ENCODE data around the gene STYXL2.

The STYXL2 gene

DNA sequence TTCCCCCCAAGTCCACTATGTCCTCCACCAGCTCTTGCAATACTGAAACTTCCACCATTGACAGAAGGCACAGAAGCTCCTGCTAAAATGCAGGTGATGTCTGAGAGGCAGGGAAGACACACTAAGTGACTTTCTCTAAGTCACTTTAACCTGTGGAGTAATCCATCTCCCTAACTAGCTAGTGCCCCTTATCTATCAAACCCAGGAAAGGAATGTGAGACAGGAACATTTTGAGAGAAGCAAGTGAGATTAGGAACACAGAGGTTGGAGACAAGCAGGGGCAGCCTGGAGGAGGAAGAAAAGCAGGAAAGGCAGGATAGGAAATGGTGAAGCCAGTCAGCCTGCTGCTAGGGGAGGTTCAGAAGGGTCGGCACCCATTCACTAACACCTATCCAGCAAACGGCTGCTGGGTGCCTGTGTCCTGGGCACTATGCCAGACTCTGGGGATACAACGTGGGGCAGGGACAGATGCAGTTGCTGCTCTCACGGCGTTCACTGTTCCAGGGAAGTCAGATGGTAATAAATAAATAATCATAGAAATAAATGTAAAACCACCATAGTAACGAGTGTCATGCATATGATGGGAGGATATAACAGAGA is 10.7 kb upstream of the STYXL2 start:
- peaks cover 3% of the 10 kb centered on the region for H3K4me1 ChIP-seq (ENCODE audit: control insufficient read depth, insufficient read depth, low read length)
- H3K9ac ChIP-seq (ENCODE audit: low read depth, low read length): no peak overlapping the region
- H3K36me3 ChIP-seq (ENCODE audit: control insufficient read depth, insufficient read depth, low read length): no peaks in the 10 kb centered on the region
- no peaks in the 10 kb centered on the region for H3K9me3 ChIP-seq (ENCODE audit: control insufficient read depth, insufficient read depth, low read length)
- no peaks in the 10 kb centered on the region for H3K27me3 ChIP-seq (ENCODE audit: control insufficient read depth, insufficient read depth, low read length)
- no peak overlapping the region for H3K4me3 ChIP-seq (ENCODE audit: low read depth, low read length)

DNA sequence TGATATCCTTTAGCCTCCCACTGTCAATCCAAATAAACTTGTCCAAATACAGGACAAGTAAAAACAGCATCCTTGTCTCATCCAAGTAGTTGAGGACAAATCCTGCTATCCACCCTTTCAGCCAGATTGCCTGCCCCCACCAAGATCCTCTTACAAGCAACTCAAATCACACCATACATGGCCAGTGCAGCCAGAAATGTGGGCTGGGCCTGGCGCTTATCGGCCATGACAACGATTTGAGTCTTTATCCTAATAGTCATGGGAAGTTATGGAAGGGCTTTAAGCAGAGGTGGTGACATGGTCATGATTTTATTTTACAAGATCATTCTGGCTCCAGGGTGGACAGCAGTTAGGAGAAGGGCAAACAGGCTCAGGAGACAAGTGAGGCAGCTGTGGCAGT is 10.0 kb upstream of the STYXL2 start:
- H3K27me3 ChIP-seq (ENCODE audit: control insufficient read depth, insufficient read depth, low read length): no peaks in the 10 kb centered on the region
- no peaks in the 10 kb centered on the region for H3K9me3 ChIP-seq (ENCODE audit: control insufficient read depth, insufficient read depth, low read length)
- H3K4me3 ChIP-seq (ENCODE audit: low read depth, low read length): no peak overlapping the region

DNA sequence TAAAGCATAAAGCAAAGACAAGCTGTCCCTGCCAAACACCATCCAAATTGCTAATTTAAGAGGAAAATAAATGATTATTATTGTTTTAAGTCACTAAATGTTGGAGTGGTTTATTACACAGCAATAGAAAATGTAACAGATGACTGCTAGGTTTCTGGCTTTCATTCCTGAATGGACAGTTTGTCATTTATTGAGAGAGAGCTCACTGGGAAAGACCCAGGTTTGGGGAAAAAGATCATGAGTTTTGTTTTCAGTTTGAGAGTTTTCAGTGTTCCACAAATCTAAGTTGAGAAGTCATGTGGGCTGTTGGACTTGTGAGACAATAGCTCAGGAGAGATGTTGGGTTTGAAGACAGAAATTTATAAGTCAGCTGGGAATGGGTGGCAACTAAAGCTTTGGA is 9.1 kb upstream of the STYXL2 start:
- Histone ChIP-seq H3K9me3 (ENCODE audit: control insufficient read depth, insufficient read depth, low read length) (no peaks in the 10 kb centered on the region), H3K36me3 (ENCODE audit: control insufficient read depth, insufficient read depth, low read length) (no peaks in the 10 kb centered on the region), H3K4me1 (ENCODE audit: control insufficient read depth, insufficient read depth, low read length) (peaks cover 3% of the 10 kb centered on the region), H3K9ac (ENCODE audit: low read depth, low read length) (no peak overlapping the region), H3K27me3 (ENCODE audit: control insufficient read depth, insufficient read depth, low read length) (no peaks in the 10 kb centered on the region), H3K4me3 (ENCODE audit: low read depth, low read length) (no peak overlapping the region)

More for the DNA sequence above, 10.0 kb upstream of the STYXL2 start:
- Histone ChIP-seq H3K9ac (ENCODE audit: low read depth, low read length) (no peak overlapping the region), H3K4me1 (ENCODE audit: control insufficient read depth, insufficient read depth, low read length) (peaks cover 3% of the 10 kb centered on the region), H3K36me3 (ENCODE audit: control insufficient read depth, insufficient read depth, low read length) (no peaks in the 10 kb centered on the region)

DNA sequence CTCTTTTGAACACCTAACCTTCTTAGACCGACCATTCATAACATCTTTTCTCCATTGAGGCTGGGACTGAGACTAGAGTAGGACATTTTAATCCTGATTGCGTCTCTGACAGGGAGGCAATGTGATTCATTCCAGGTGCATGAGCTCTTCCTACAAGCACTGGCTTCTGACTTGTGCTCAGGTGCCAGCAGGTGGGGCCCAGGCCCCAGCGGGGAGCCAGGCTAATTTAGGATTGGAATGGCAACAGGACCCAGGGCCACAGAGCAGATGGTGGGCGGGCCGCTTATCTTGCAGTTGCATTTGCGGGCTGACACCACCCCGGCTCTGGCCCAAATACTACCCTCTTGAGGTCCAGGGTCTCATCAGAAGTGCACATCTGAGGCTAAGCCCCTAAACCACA is 7.8 kb upstream of the STYXL2 start:
- Histone ChIP-seq H3K4me3 (ENCODE audit: low read depth, low read length) (no peak overlapping the region), H3K9ac (ENCODE audit: low read depth, low read length) (no peak overlapping the region), H3K9me3 (ENCODE audit: control insufficient read depth, insufficient read depth, low read length) (no peaks in the 10 kb centered on the region), H3K27me3 (ENCODE audit: control insufficient read depth, insufficient read depth, low read length) (no peaks in the 10 kb centered on the region), H3K4me1 (ENCODE audit: control insufficient read depth, insufficient read depth, low read length) (peaks cover 3% of the 10 kb centered on the region), H3K36me3 (ENCODE audit: control insufficient read depth, insufficient read depth, low read length) (no peaks in the 10 kb centered on the region)

DNA sequence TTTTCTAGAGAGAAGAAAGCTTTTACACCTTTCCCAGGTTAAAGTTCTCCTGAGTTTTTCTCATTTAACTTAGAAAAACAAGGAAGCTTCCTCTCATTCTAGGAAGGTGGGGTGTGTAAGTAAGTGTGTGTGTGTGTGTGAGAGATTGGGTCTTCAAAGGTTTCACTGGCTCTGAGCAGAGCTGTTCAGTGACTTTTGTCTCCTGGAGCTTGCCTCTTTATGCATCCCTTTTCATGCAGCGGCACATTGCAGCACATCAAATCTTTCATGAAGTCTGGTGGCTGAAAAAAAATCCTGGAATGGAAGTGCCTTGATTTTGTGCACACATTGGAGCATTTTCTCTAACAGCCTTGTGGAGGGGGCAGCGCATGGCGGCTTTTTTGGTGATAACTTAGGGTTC is 7.1 kb upstream of the STYXL2 start:
- Histone ChIP-seq H3K36me3 (ENCODE audit: control insufficient read depth, insufficient read depth, low read length) (no peaks in the 10 kb centered on the region), H3K9ac (ENCODE audit: low read depth, low read length) (no peak overlapping the region), H3K27me3 (ENCODE audit: control insufficient read depth, insufficient read depth, low read length) (no peaks in the 10 kb centered on the region), H3K9me3 (ENCODE audit: control insufficient read depth, insufficient read depth, low read length) (no peaks in the 10 kb centered on the region), H3K4me3 (ENCODE audit: low read depth, low read length) (no peak overlapping the region), H3K4me1 (ENCODE audit: control insufficient read depth, insufficient read depth, low read length) (peaks cover 3% of the 10 kb centered on the region)

DNA sequence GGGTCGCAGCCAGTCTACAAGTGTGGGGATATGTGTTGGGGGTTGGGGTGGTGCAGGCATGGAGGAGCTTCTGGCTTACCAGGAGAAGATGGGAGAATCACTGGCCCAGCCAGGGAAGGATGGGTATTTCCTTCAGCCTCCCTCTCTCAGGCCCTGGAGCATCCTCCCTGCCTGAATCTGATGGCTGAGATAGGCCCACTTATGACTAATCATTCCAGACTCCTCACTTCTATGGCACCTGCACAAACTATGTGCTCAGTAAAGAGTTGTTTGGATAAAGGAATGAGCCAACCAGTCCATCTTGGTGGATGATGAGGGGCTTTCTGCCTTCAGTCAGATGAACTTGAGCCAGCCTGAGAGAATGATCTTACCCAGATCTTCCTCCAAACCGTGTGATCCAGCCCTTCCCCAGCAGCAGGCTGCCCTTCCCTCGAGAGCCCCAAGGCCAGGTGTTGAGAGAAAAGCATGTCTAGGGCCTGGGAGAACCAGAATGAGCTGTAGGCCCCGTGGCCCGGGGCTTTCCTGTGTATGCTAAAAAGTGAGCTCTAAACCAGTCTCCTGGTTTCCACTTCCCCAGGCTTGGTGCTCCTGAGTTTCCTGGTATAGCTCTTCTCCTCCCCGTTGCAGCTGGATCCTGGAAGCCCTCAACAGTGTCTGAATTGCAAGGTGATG is 5.0 kb upstream of the STYXL2 start:
- Histone ChIP-seq H3K27me3 (ENCODE audit: control insufficient read depth, insufficient read depth, low read length) (no peaks in the 10 kb centered on the region), H3K9me3 (ENCODE audit: control insufficient read depth, insufficient read depth, low read length) (no peaks in the 10 kb centered on the region), H3K9ac (ENCODE audit: low read depth, low read length) (no peak overlapping the region), H3K36me3 (ENCODE audit: control insufficient read depth, insufficient read depth, low read length) (no peaks in the 10 kb centered on the region), H3K4me1 (ENCODE audit: control insufficient read depth, insufficient read depth, low read length) (peaks cover 3% of the 10 kb centered on the region), H3K4me3 (ENCODE audit: low read depth, low read length) (no peak overlapping the region)

DNA sequence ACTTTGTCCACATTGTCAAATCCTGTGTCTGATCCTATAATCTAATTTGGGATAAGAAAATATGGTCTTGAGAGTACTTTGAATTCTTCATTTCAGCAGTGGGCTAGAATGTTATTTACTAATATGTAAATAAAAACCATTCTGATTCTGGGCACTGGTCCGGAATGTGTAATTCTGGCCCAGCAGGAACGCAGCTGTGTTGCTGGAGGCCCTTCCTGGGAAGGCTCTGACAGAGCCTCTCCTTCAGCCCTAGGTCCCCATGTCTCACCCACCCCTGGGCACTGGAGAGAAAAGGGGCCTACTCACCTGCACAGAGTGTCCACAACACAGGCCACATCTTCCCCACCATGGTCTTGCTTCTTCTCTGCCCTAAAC is 3.9 kb upstream of the STYXL2 start:
- Histone ChIP-seq H3K9ac (ENCODE audit: low read depth, low read length) (no peak overlapping the region), H3K4me3 (ENCODE audit: low read depth, low read length) (no peak overlapping the region), H3K9me3 (ENCODE audit: control insufficient read depth, insufficient read depth, low read length) (no peaks in the 10 kb centered on the region), H3K27me3 (ENCODE audit: control insufficient read depth, insufficient read depth, low read length) (no peaks in the 10 kb centered on the region), H3K4me1 (ENCODE audit: control insufficient read depth, insufficient read depth, low read length) (peaks cover 3% of the 10 kb centered on the region), H3K36me3 (ENCODE audit: control insufficient read depth, insufficient read depth, low read length) (no peaks in the 10 kb centered on the region)

DNA sequence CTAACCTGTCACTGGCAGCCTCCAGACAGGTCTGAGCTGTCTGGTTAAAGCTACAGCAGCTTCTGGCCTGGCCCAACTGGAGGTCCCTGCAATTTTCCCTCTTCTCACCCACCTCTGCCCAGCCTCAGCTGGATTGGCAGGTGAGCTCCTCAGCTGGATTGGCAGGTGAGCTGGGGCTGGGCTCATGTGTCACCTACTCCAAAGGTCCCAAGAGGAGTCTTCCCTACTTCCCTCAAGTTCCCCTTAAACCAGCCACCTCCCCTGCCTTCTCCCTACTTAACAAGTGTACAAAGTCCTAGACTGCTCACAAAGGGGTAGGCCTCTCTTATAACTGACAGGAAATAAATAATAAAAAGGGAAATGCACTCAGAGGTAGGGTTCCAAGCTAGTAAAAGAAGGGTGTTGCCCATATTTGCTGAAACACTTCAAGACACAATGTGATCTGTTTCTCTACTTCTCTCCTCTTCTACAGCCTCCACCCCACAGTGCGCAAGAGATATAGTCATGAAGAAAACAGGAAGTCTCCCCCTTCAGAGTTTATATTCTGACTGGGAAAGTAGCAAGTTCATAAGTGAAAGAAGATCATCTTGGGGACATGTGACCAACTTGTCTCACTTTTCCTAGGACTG is 3.4 kb upstream of the STYXL2 start, which contains the start of gene GPA33:
Gene GPA33 (minus strand): TSS at position 64 of the 629 bp plus-strand sequence. CDS start 90 bp downstream, outside the sequence.
- Histone ChIP-seq H3K4me1 (ENCODE audit: control insufficient read depth, insufficient read depth, low read length) (peaks cover 3% of the 10 kb centered on the region), H3K9ac (ENCODE audit: low read depth, low read length) (no peak within 1 kb of the TSS), H3K4me3 (ENCODE audit: low read depth, low read length) (no peak within 1 kb of the TSS), H3K9me3 (ENCODE audit: control insufficient read depth, insufficient read depth, low read length) (no peaks in the 10 kb centered on the region), H3K36me3 (ENCODE audit: control insufficient read depth, insufficient read depth, low read length) (no peaks in the 10 kb centered on the region), H3K27me3 (ENCODE audit: control insufficient read depth, insufficient read depth, low read length) (no peaks in the 10 kb centered on the region)

DNA sequence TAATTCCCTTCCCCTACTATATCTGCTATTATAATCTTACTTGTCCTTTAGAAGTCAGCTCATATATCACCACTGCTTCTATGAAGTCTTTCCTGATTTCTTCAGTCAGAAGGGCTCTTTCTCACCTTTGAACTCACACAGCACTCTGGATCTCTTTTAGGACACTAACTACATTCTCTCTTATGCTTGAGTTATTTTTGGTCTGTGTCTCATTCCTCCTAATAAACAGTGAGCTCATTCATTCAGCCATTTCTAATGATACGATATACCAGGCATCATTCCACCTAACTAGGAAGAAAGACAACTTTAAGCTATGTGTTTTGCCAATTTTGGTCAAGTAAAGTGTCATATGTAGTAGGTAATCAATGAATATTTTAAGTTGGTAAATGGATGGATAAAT is 1.2 kb upstream of the STYXL2 start:
- H3K4me1 ChIP-seq (ENCODE audit: control insufficient read depth, insufficient read depth, low read length): no peaks in the 10 kb centered on the region
- H3K4me3 ChIP-seq (ENCODE audit: low read depth, low read length): no peak overlapping the region
- no peak overlapping the region for H3K9ac ChIP-seq (ENCODE audit: low read depth, low read length)
- H3K36me3 ChIP-seq (ENCODE audit: control insufficient read depth, insufficient read depth, low read length): no peaks in the 10 kb centered on the region
- no peaks in the 10 kb centered on the region for H3K27me3 ChIP-seq (ENCODE audit: control insufficient read depth, insufficient read depth, low read length)
- H3K9me3 ChIP-seq (ENCODE audit: control insufficient read depth, insufficient read depth, low read length): no peaks in the 10 kb centered on the region

DNA sequence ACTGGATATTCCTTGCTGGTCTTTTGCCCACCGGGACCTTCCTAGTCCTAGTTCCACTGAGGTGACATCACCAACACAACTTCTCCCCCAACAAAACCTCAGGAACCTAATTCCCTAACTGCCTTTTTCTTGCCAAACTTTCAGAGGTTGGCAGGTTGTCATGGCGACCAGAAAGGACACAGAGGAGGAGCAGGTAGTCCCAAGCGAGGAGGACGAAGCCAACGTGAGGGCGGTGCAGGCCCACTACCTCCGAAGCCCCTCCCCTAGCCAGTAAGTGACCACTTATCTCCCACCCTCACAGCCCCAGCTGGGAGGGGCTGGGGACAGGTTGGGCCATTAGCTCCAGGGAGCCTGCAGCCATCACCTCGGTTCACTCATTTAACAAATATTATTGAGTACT is 815 bp downstream of the STYXL2 start:
- H3K36me3 ChIP-seq (ENCODE audit: control insufficient read depth, insufficient read depth, low read length): no peaks in the 10 kb centered on the region
- no peaks in the 10 kb centered on the region for H3K4me1 ChIP-seq (ENCODE audit: control insufficient read depth, insufficient read depth, low read length)
- H3K9ac ChIP-seq (ENCODE audit: low read depth, low read length): no peak overlapping the region
- no peaks in the 10 kb centered on the region for H3K9me3 ChIP-seq (ENCODE audit: control insufficient read depth, insufficient read depth, low read length)
- no peaks in the 10 kb centered on the region for H3K27me3 ChIP-seq (ENCODE audit: control insufficient read depth, insufficient read depth, low read length)
- no peak overlapping the region for H3K4me3 ChIP-seq (ENCODE audit: low read depth, low read length)

DNA sequence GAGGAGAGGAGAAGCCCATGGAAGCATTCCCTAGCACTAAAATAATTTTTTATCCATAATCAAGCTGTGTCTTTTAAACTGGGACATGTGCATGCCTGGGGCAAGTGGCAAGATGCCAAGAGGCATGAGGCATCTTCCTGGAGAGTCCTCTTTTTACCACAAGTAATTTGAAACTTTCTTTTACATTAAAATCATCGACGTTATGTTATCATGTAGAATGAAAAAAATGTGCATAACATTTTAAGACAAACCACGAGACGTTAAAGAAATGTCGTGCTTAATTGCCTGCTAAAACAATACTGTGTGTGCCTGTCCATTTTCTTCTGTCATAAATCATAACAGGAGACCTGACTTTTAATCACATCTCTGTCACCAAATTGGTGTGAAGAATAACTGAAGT is 1.5 kb downstream of the STYXL2 start:
- H3K4me3 ChIP-seq (ENCODE audit: low read depth, low read length): no peak overlapping the region
- H3K36me3 ChIP-seq (ENCODE audit: control insufficient read depth, insufficient read depth, low read length): no peaks in the 10 kb centered on the region
- H3K4me1 ChIP-seq (ENCODE audit: control insufficient read depth, insufficient read depth, low read length): no peaks in the 10 kb centered on the region
- no peak overlapping the region for H3K9ac ChIP-seq (ENCODE audit: low read depth, low read length)
- no peaks in the 10 kb centered on the region for H3K9me3 ChIP-seq (ENCODE audit: control insufficient read depth, insufficient read depth, low read length)
- no peaks in the 10 kb centered on the region for H3K27me3 ChIP-seq (ENCODE audit: control insufficient read depth, insufficient read depth, low read length)

DNA sequence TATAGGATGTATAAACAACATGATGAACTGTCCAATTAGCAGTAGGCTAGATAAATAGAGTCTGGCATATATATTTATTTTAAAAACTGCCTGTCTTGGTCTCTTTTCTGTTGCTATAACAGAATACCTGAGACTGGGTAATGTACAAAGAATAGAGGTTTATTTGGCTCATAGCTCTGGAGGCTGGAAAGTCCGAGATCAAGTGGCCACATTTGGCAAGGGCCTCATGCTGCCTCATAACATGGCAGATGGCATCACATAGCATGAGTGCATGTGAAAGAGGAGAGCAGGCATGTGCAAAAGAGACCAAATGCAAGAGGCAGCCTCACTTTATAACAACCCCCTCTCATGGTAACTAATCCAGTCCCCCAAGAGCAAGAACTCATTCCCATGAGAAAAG is 6.0 kb downstream of the STYXL2 start:
- Histone ChIP-seq H3K4me1 (ENCODE audit: control insufficient read depth, insufficient read depth, low read length) (peaks cover 13% of the 10 kb centered on the region), H3K27me3 (ENCODE audit: control insufficient read depth, insufficient read depth, low read length) (no peaks in the 10 kb centered on the region), H3K9me3 (ENCODE audit: control insufficient read depth, insufficient read depth, low read length) (no peaks in the 10 kb centered on the region), H3K4me3 (ENCODE audit: low read depth, low read length) (no peak overlapping the region), H3K36me3 (ENCODE audit: control insufficient read depth, insufficient read depth, low read length) (no peaks in the 10 kb centered on the region), H3K9ac (ENCODE audit: low read depth, low read length) (no peak overlapping the region)

Data from iPS-15b (cell line).